GM23248 (cell line): ENCODE data around the gene ZFP92.

ENCODE experiments used
- EZH2 ChIP-seq: fragments of 200-600 bp; sonication (generic); IDR thresholded peaks from 2 replicates; pipeline ENCODE4 v1.6.1; 2018; ENCODE audit warnings: antibody characterized with exemption, mild to moderate bottlenecking; ENCODE audit not compliant: insufficient read depth, poor library complexity, severe bottlenecking
- EZH2phosphoT487 ChIP-seq: fragments of 200-600 bp; sonication (generic); IDR thresholded peaks from 2 replicates; pipeline ENCODE4 v1.6.1; 2018; ENCODE audit warnings: antibody characterized with exemption, moderate library complexity, mild to moderate bottlenecking, low read depth; ENCODE audit not compliant: insufficient read depth

GRCh38 chrX:153423652-153424051 lies 12.4 kb downstream of the ZFP92 start:
- no peak for TF ChIP-seq EZH2phosphoT487
- no peak for TF ChIP-seq EZH2
